GM21515 (cell line): ENCODE data around the gene SH3D19.
"Not testable (repeated sequence)": the region's sequence is repeated elsewhere in the genome, so short reads cannot be mapped to it uniquely, and the experiment has no call there.

Experiments used
- ATAC-seq: cut with Tn5 transposase; IDR thresholded peaks from one replicate; pipeline ENCODE4 v1.9.1; 2021; ENCODE audit not compliant: unreplicated experiment

SH3D19 gene

GRCh38 chr4:151165205-151166000 lies 160.0 kb downstream of the SH3D19 start:
- ATAC-seq, result no peak

- ATAC-seq, result no peak
These were observed 161.6 kb downstream of the SH3D19 start for GRCh38 chr4:151163855-151164254.

- no peak for ATAC-seq
These were observed 166.4 kb downstream of the SH3D19 start for GRCh38 chr4:151158979-151159378.

- ATAC-seq, result no peak
These were observed 167.9 kb downstream of the SH3D19 start for GRCh38 chr4:151157543-151157942.

- ATAC-seq, result no peak
These were observed 171.8 kb downstream of the SH3D19 start for GRCh38 chr4:151153585-151153984.

GRCh38 chr4:151152028-151152427 lies 173.4 kb downstream of the SH3D19 start:
- no peak for ATAC-seq

- no peak for ATAC-seq
These were observed 174.4 kb downstream of the SH3D19 start for GRCh38 chr4:151150821-151151580.

GRCh38 chr4:151148261-151148660 lies 177.1 kb downstream of the SH3D19 start:
- no peak for ATAC-seq

GRCh38 chr4:151147000-151147399 lies 178.4 kb downstream of the SH3D19 start:
- ATAC-seq, result no peak

- ATAC-seq, result no peak
These were observed 180.9 kb downstream of the SH3D19 start for GRCh38 chr4:151144329-151145072.

- no peak for ATAC-seq
These were observed 181.6 kb downstream of the SH3D19 start for GRCh38 chr4:151143811-151144210.

GRCh38 chr4:151143162-151143561 lies 182.2 kb downstream of the SH3D19 start:
- ATAC-seq, result no peak

- ATAC-seq, result no peak
These were observed 182.6 kb downstream of the SH3D19 start for GRCh38 chr4:151142758-151143157.

- ATAC-seq, result no peak
These were observed 185.6 kb downstream of the SH3D19 start for GRCh38 chr4:151139814-151140213.

GRCh38 chr4:151136048-151136447 lies 189.4 kb downstream of the SH3D19 start:
- ATAC-seq, result not testable (repeated sequence)

- no peak for ATAC-seq
These were observed 192.1 kb downstream of the SH3D19 start for GRCh38 chr4:151133311-151133710.

- no peak for ATAC-seq
These were observed 195.6 kb downstream of the SH3D19 start for GRCh38 chr4:151129796-151130195.

- peak; percentile 92 for ATAC-seq
These were observed 207.9 kb downstream of the SH3D19 start for GRCh38 chr4:151117371-151117962.

- no peak for ATAC-seq
These were observed 210.4 kb downstream of the SH3D19 start for GRCh38 chr4:151114986-151115385.

- ATAC-seq, result no peak
These were observed 211.1 kb downstream of the SH3D19 start for GRCh38 chr4:151114338-151114737.

GRCh38 chr4:151110236-151110635 lies 215.2 kb downstream of the SH3D19 start:
- ATAC-seq, result no peak
